ENCODE data around the gene FRMPD4.

FRMPD4 gene

GRCh38 chrX:12460929-12461328 lies 322.7 kb downstream of the FRMPD4 start:
- ChIA-PET POLR2A (no interaction called here), CTCF (no interaction called here)
- no peak for DNase-seq (ENCODE audit: extremely low spot score)
- TF ChIP-seq L3MBTL2 (conservative IDR thresholded peaks at IDR 0.05) (no peak), TARDBP (IDR thresholded peaks at IDR 0.05) (no peak), HDGF (IDR thresholded peaks at IDR 0.05; ENCODE audit: borderline replicate concordance) (no peak)

DNA sequence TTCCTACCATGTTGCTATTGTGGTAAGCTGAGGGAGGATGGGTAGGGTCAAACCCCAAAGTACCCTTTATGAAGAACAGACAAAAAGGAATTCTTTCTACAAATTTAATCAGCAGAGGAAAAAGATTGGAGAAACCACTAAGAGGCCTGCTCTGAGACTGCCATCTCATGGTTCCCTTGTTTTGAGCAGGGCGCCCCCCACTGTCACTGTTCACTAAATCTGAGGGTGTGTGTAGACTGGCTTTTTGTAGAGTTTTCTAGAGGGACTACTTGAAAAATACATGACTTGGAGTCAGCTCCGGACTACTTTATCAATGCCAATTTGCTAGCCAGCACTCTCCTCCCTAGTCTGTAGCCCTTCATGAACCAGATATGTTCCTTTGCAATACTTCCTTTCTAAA lies 324.8 kb downstream of the FRMPD4 start:
- ChIA-PET CTCF (no interaction called here), POLR2A (no interaction called here)
- DNase-seq (ENCODE audit: extremely low spot score): no peak
- TF ChIP-seq FOXM1 (IDR thresholded peaks at IDR 0.05; ENCODE audit: borderline replicate concordance) (no peak), TARDBP (IDR thresholded peaks at IDR 0.05) (no peak), ELF4 (IDR thresholded peaks at IDR 0.05) (no peak), ARNT (IDR thresholded peaks at IDR 0.05) (no peak), HDGF (IDR thresholded peaks at IDR 0.05; ENCODE audit: borderline replicate concordance) (no peak), SP1 (IDR thresholded peaks at IDR 0.05) (no peak), BHLHE40 (IDR thresholded peaks at IDR 0.05; ENCODE audit: borderline replicate concordance) (no peak), FOXA1 (IDR thresholded peaks at IDR 0.05) (no peak), ZNF384 (IDR thresholded peaks at IDR 0.05) (no peak), NFRKB (IDR thresholded peaks at IDR 0.05) (no peak), LEF1 (IDR thresholded peaks at IDR 0.05; ENCODE audit: borderline replicate concordance) (no peak), L3MBTL2 (conservative IDR thresholded peaks at IDR 0.05) (no peak), SUZ12 (IDR thresholded peaks at IDR 0.05) (no peak), CTBP1 (IDR thresholded peaks at IDR 0.05; ENCODE audit: borderline replicate concordance) (no peak), FOXK2 (IDR thresholded peaks at IDR 0.05) (no peak)
- TF ChIP-seq, protein P1, sequence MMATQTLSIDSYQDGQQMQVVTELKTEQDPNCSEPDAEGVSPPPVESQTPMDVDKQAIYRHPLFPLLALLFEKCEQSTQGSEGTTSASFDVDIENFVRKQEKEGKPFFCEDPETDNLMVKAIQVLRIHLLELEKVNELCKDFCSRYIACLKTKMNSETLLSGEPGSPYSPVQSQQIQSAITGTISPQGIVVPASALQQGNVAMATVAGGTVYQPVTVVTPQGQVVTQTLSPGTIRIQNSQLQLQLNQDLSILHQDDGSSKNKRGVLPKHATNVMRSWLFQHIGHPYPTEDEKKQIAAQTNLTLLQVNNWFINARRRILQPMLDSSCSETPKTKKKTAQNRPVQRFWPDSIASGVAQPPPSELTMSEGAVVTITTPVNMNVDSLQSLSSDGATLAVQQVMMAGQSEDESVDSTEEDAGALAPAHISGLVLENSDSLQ (IDR thresholded peaks at IDR 0.05): no peak

- POLR2A ChIA-PET: no interaction called here
- CTCF ChIA-PET: no interaction called here
- no peak for DNase-seq (ENCODE audit: extremely low spot score)
- TF ChIP-seq FOXK2 (IDR thresholded peaks at IDR 0.05): no peak
- no peak for TF ChIP-seq CTBP1 (IDR thresholded peaks at IDR 0.05; ENCODE audit: borderline replicate concordance)
- no peak for TF ChIP-seq NFRKB (IDR thresholded peaks at IDR 0.05)
- TF ChIP-seq LEF1 (IDR thresholded peaks at IDR 0.05; ENCODE audit: borderline replicate concordance): no peak
- TF ChIP-seq ZNF384 (IDR thresholded peaks at IDR 0.05): no peak
- no peak for TF ChIP-seq BHLHE40 (IDR thresholded peaks at IDR 0.05; ENCODE audit: borderline replicate concordance)
- TF ChIP-seq HDGF (IDR thresholded peaks at IDR 0.05; ENCODE audit: borderline replicate concordance): no peak
- no peak for TF ChIP-seq SUZ12 (IDR thresholded peaks at IDR 0.05)
- no peak for TF ChIP-seq ARNT (IDR thresholded peaks at IDR 0.05)
- TF ChIP-seq, protein P1 (IDR thresholded peaks at IDR 0.05): no peak
- TF ChIP-seq FOXM1 (IDR thresholded peaks at IDR 0.05; ENCODE audit: borderline replicate concordance): no peak
- no peak for TF ChIP-seq TARDBP (IDR thresholded peaks at IDR 0.05)
- TF ChIP-seq SP1 (IDR thresholded peaks at IDR 0.05): no peak
- no peak for TF ChIP-seq L3MBTL2 (conservative IDR thresholded peaks at IDR 0.05)
Observed at GRCh38 chrX:12463873-12464272, 325.6 kb downstream of the FRMPD4 start.

DNA sequence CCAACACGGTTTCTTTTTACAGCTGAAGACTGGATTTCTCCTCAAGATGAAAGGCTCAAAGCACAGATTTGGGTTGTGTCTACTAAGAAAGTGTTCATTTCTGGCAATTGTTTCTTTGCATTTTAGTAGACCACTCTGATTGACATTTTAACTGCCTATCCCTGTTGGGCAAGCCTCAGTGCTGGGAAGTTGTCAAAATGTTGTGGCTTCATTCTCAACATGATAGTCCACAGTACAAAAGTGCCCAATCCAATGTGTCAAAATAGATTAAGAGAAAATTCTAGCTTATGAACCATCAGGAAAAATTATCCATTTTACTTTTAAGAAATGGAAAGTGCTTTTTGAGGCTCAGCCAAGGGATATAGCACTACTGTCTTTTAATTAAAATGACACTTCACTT lies 329.0 kb downstream of the FRMPD4 start:
- ChIA-PET CTCF (no interaction called here), POLR2A (no interaction called here)
- no peak for DNase-seq (ENCODE audit: extremely low spot score)
- TF ChIP-seq LEF1 (IDR thresholded peaks at IDR 0.05; ENCODE audit: borderline replicate concordance) (no peak), FOXK2 (IDR thresholded peaks at IDR 0.05) (no peak), TARDBP (IDR thresholded peaks at IDR 0.05) (no peak), ZNF384 (IDR thresholded peaks at IDR 0.05) (no peak), NFRKB (IDR thresholded peaks at IDR 0.05) (no peak), FOXM1 (IDR thresholded peaks at IDR 0.05; ENCODE audit: borderline replicate concordance) (no peak), HDGF (IDR thresholded peaks at IDR 0.05; ENCODE audit: borderline replicate concordance) (no peak), L3MBTL2 (conservative IDR thresholded peaks at IDR 0.05) (no peak), BHLHE40 (IDR thresholded peaks at IDR 0.05; ENCODE audit: borderline replicate concordance) (no peak), SUZ12 (IDR thresholded peaks at IDR 0.05) (no peak), SP1 (IDR thresholded peaks at IDR 0.05) (no peak), FOXA1 (IDR thresholded peaks at IDR 0.05) (no peak), CTBP1 (IDR thresholded peaks at IDR 0.05; ENCODE audit: borderline replicate concordance) (no peak), ELF4 (IDR thresholded peaks at IDR 0.05) (no peak)

GRCh38 chrX:12469296-12469695 lies 331.0 kb downstream of the FRMPD4 start:
- ChIA-PET POLR2A (no interaction called here), CTCF (interaction anchor here (0.6 kb wide), 1 partner anchor 123 kb away, joined by 3 read pairs; no protein-coding TSS in a partner anchor)
- TF ChIP-seq TARDBP (IDR thresholded peaks at IDR 0.05) (no peak), LEF1 (IDR thresholded peaks at IDR 0.05; ENCODE audit: borderline replicate concordance) (no peak), L3MBTL2 (conservative IDR thresholded peaks at IDR 0.05) (no peak), FOXK2 (IDR thresholded peaks at IDR 0.05) (no peak), CTBP1 (IDR thresholded peaks at IDR 0.05; ENCODE audit: borderline replicate concordance) (no peak), ZNF384 (IDR thresholded peaks at IDR 0.05) (no peak), NFRKB (IDR thresholded peaks at IDR 0.05) (no peak)
- no peak for DNase-seq (ENCODE audit: extremely low spot score)

- TF ChIP-seq FOXA1 (IDR thresholded peaks at IDR 0.05) (no peak), CTBP1 (IDR thresholded peaks at IDR 0.05; ENCODE audit: borderline replicate concordance) (no peak), LEF1 (IDR thresholded peaks at IDR 0.05; ENCODE audit: borderline replicate concordance) (no peak), SP1 (IDR thresholded peaks at IDR 0.05) (no peak), TARDBP (IDR thresholded peaks at IDR 0.05) (no peak), FOXM1 (IDR thresholded peaks at IDR 0.05; ENCODE audit: borderline replicate concordance) (no peak), ARNT (IDR thresholded peaks at IDR 0.05) (no peak), BHLHE40 (IDR thresholded peaks at IDR 0.05; ENCODE audit: borderline replicate concordance) (no peak), FOXK2 (IDR thresholded peaks at IDR 0.05) (no peak), ELF4 (IDR thresholded peaks at IDR 0.05) (no peak), SUZ12 (IDR thresholded peaks at IDR 0.05) (no peak), NFRKB (IDR thresholded peaks at IDR 0.05) (no peak), HDGF (IDR thresholded peaks at IDR 0.05; ENCODE audit: borderline replicate concordance) (no peak)
- no peak for DNase-seq (ENCODE audit: extremely low spot score)
- CTCF ChIA-PET: no interaction called here
- POLR2A ChIA-PET: no interaction called here
Observed at GRCh38 chrX:12471061-12471460, 332.8 kb downstream of the FRMPD4 start.

DNA sequence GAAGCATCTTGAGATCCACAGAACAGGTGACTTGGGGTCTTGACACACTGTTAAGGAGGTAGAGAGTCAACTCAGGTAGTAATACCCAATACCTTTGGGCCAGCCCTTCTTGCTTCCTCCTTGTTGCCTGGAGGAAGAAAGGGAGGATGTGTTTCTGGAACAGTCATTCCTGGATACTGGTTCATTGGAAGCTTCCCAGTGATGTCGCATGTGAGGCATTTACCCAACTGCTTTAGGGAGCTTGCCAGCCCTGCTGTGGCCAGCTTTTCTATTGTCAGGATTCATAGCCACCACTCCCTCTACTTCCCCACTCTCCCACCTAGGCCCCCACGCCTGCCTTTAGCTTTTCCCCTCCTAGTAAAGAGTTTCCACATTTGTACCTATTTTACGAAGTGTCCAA lies 342.7 kb downstream of the FRMPD4 start:
- ChIA-PET CTCF (no interaction called here), POLR2A (no interaction called here)
- DNase-seq (ENCODE audit: extremely low spot score): no peak
- TF ChIP-seq FOXA1 (IDR thresholded peaks at IDR 0.05) (no peak), LEF1 (IDR thresholded peaks at IDR 0.05; ENCODE audit: borderline replicate concordance) (no peak), ELF4 (IDR thresholded peaks at IDR 0.05) (no peak), L3MBTL2 (conservative IDR thresholded peaks at IDR 0.05) (no peak), BHLHE40 (IDR thresholded peaks at IDR 0.05; ENCODE audit: borderline replicate concordance) (no peak), ARNT (IDR thresholded peaks at IDR 0.05) (no peak), NFRKB (IDR thresholded peaks at IDR 0.05) (no peak), CTBP1 (IDR thresholded peaks at IDR 0.05; ENCODE audit: borderline replicate concordance) (no peak), SP1 (IDR thresholded peaks at IDR 0.05) (no peak), ZNF384 (IDR thresholded peaks at IDR 0.05) (no peak), HDGF (IDR thresholded peaks at IDR 0.05; ENCODE audit: borderline replicate concordance) (no peak), SUZ12 (IDR thresholded peaks at IDR 0.05) (no peak), FOXM1 (IDR thresholded peaks at IDR 0.05; ENCODE audit: borderline replicate concordance) (no peak), FOXK2 (IDR thresholded peaks at IDR 0.05) (no peak), TARDBP (IDR thresholded peaks at IDR 0.05) (no peak)
- TF ChIP-seq, protein P1 (IDR thresholded peaks at IDR 0.05): no peak

Data from HEK293T (cell line).